HAP-1 (cell line): Measurements from ENCODE around the gene KLK13.
A peak's percentile ranks its signal among the peaks of the same experiment; 100 is the strongest.

Source experiments
- DNase-seq, 2 experiments: peaks; one replicate each; pipeline ENCODE4 v3.0.0-alpha.2; 2016 to 2020; ENCODE audit warnings: low spot score in 2 of 2
- H3K27me3 ChIP-seq: fragments of 250-450 bp; sonication (Bioruptor Pico); 2 replicates; pipeline ENCODE4 v1.5.1; 2020; ENCODE audit warnings: low read depth, mild to moderate bottlenecking, moderate library complexity
- H3K36me3 ChIP-seq: fragments of 250-450 bp; sonication (Bioruptor Pico); replicated peaks from 2 replicates; pipeline ENCODE4 v1.5.1; 2020; ENCODE audit warnings: mild to moderate bottlenecking
- H3K4me1 ChIP-seq: fragments of 250-450 bp; sonication (Bioruptor Pico); 2 replicates; pipeline ENCODE4 v1.5.1; 2020; ENCODE audit warnings: mild to moderate bottlenecking
- H3K4me3 ChIP-seq: fragments of 250-450 bp; sonication (Bioruptor Pico); 2 replicates; pipeline ENCODE4 v1.5.1; 2020; ENCODE audit warnings: mild to moderate bottlenecking, moderate library complexity
- H3K9me3 ChIP-seq: fragments of 250-450 bp; sonication (Bioruptor Pico); 2 replicates; pipeline ENCODE4 v1.5.1; 2020; ENCODE audit warnings: mild to moderate bottlenecking, moderate library complexity
- in situ Hi-C: fragments of 300-500 bp; cut with MboI; formaldehyde crosslinking; loops from 3 replicates; pipeline ENCODE4 v1.14.3; 2020; ENCODE audit warnings: low sequenced_read_pairs, inconsistent platforms, mixed read lengths

KLK13 gene

DNA sequence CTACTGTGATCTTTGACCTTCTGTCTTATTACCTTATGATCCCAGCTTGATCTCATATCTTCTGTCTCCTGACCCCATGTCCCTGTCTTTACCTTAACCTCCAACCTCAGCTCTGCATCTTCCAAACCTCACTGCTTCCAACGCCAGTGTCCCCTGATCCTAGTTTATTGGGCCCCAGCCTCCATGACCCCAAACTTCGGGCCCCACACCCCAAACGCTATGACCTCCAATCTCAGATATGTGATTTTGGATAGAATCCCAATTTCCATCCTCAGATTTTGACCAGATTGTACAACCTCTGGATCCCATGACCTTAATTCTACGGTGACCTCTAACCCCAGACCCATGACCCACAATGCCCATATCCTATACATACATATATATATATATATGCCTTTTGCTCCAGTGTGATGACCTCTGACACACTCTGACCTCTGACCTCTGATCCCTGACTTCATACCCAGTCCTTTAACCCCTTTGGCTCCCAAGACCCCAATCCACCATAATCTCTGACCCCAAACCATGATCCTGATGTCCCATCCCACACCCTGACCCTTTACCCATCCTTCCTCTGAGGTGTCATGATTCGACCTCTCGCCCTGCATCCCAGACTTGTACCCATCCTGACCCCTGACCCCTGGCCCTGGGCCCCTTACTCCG is 33.5 kb downstream of the KLK13 start:
- no peaks in the 10 kb centered on the region for H3K9me3 ChIP-seq
- no peaks in the 10 kb centered on the region for H3K36me3 ChIP-seq
- H3K27me3 ChIP-seq: peaks cover 3% of the 10 kb centered on the region; the same call in 1 of the 2 replicates
- no peaks in the 10 kb centered on the region for H3K4me1 ChIP-seq
- H3K4me3 ChIP-seq: no peak overlapping the region
- DNase-seq: no peak
- in situ Hi-C loops: no loop called here

DNA sequence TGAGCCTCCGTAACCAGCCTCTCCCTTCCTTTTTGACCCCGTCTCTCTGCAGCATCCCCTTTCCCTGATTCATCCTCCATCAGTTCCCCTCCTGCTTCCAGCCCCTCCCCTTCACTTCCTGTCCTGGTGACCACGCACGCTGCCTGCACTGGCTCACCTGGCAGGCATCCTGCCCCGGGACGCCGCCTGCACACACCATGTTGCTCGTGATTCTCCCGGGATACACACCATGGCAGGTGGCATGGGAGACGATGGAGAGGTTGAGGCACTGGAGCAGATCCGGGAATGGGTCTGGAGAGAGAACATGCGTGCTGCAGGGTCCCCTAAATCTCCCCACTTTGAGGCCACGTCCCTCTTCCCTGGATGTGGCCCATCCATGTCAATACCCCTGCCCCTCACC is 34.3 kb downstream of the KLK13 start:
- DNase-seq: no peak
- in situ Hi-C loops: no loop called here

DNA sequence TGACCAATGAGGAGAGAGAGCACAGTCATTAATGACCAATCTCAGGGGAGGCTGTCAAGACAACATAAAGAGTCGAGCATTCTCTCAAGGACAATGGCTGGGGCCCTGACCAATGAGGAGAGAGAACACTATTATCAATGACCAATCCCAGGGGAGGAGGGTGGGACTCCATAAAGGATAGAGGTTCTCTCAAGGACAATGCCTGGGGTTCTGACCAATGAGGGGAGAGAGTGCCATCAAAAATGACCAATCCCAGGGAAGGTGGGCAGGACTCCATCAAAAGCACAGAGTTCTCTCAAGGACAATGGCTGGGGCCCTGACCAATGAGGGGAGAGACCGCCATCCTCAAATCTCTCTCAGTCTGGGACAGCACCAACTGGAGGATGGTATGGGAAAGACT is 35.2 kb downstream of the KLK13 start:
- in situ Hi-C loops: no loop called here
- Histone ChIP-seq H3K4me3 (no peak overlapping the region), H3K4me1 (no peaks in the 10 kb centered on the region), H3K36me3 (no peaks in the 10 kb centered on the region), H3K27me3 (peaks cover 8% of the 10 kb centered on the region; the same call in 1 of the 2 replicates), H3K9me3 (no peaks in the 10 kb centered on the region)
- DNase-seq: no peak

More for the DNA sequence above, 34.3 kb downstream of the KLK13 start:
- Histone ChIP-seq H3K4me3 (no peak overlapping the region), H3K9me3 (no peaks in the 10 kb centered on the region), H3K36me3 (no peaks in the 10 kb centered on the region), H3K27me3 (peaks cover 5% of the 10 kb centered on the region; the same call in 1 of the 2 replicates), H3K4me1 (no peaks in the 10 kb centered on the region)

DNA sequence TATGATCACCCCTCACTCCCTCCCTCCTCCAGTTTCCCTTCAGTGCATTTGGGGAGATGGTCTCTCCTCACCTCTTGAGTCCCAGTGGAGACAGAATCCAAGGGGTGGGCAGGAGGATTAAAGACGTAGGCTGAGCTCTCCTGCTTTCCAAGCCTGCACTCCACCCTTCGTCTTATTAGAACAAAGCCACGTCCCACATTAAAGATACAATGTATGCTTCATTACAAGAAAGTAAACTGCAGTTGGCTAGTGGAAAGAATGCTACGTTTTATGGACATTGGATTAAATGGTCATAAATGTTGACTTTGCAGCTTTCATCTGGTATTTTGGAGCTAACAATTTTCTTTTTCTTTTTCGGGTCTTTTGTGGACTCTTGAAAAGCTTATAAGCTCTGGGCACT is 37.0 kb downstream of the KLK13 start:
- Histone ChIP-seq H3K36me3 (no peaks in the 10 kb centered on the region), H3K27me3 (peaks cover 5% of the 10 kb centered on the region; the same call in 1 of the 2 replicates), H3K4me3 (no peak overlapping the region), H3K9me3 (no peaks in the 10 kb centered on the region), H3K4me1 (no peaks in the 10 kb centered on the region)
- in situ Hi-C loops: no loop called here
- DNase-seq: no peak

DNA sequence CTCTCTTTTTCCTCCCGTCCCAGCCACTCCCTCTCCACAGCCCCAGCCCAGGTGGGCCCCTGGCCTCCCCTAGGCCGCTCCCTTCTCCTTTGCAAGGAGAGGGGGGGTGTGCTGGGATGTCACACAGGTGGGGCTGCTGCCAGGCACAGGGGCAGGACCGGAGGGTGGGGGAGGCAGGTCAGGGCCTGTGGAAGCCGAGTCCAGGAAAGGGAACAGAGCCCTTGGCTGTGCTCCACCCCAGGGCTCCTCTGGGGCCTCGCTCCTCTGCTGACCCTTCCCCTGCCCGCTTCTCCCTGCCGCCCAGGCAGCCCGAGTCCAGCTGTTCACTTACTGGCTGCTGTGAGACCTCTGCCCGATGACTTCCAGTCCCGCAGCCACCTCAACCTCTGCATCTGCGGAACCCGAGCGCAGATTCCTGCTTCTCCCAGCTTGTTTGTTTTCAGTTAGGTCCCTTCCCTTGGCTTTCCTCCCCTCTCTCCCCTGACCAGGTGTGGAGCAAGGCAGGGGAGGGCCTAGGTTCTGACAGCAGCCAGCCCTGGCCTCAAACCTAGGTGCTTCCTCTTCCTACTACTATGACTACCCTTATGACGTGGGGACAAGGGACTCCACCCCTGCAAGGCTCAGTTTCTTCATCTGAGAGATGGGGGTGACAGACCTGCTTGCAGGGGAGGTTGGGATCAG is 37.6 kb downstream of the KLK13 start:
- no peaks in the 10 kb centered on the region for H3K36me3 ChIP-seq
- no peak overlapping the region for H3K4me3 ChIP-seq
- in situ Hi-C loops: no loop called here
- H3K9me3 ChIP-seq: no peaks in the 10 kb centered on the region
- no peak for DNase-seq
- peaks cover 5% of the 10 kb centered on the region; the same call in 1 of the 2 replicates for H3K27me3 ChIP-seq
- no peaks in the 10 kb centered on the region for H3K4me1 ChIP-seq

DNA sequence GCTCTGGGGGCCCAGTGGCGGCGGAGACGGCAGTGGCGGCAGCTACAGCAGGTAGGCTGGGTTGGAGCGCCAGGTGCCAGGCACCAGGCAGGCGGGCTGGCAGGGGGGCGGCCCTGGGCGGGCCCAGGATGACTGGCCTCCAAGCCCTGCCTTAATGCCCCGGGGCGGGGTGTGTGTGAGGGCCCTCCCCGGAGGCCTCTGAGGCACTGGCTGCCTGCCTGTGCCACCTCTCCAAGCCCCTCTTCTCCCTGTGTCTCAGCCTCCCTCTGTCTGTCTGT is 38.4 kb downstream of the KLK13 start, which contains the start of gene KLK11:
KLK11 (minus strand) TSS at position 63 of the 278 bp plus-strand sequence. CDS start 985 bp downstream, outside the sequence.
- Histone ChIP-seq H3K36me3 (no peaks in the 10 kb centered on the region), H3K4me1 (no peaks in the 10 kb centered on the region), H3K4me3 (no peak within 1 kb of the TSS), H3K9me3 (no peaks in the 10 kb centered on the region), H3K27me3 (peaks cover 5% of the 10 kb centered on the region)
- in situ Hi-C loops: no loop called here
- no peak for DNase-seq

DNA sequence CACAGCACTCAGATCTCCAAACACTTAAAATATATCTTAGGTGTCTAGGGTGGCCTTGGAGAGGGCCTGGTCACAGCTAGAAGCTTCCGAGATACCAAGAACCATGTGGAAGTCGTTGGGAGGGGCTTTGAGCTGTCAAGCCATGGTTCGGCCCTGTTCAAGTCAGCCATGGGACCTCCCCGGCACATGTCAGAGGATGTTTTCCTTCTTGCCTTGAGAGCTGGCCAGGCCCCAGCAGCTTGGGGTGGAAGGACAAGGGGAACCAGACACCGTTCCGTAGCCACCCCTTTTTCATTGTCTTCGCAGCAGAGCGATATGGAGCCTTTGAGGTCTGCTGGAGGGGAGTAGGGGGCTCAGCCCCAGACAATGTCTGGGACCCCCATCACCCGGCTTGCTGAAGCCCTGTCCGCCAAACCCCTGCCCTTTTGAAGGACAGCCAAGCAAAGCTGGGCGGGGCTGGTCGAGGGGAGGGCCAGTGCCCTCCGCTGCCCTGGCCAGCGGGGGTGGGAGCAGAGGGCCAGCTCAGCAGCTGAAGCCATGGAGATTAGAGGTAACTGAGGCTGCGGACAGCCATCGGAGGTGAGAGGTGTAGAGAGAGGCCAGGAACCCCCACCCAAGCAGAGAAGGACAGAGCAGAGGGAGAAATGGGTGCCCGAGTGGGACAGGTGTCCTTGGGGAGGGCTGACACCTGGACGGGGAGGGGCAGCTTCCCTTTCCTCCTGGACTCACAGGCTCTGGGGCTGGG is 38.9 kb downstream of the KLK13 start:
- no peaks in the 10 kb centered on the region; the same call in 1 of the 2 replicates for H3K4me1 ChIP-seq
- no peak for DNase-seq
- in situ Hi-C loops: no loop called here
- H3K27me3 ChIP-seq: peaks cover 5% of the 10 kb centered on the region
- no peaks in the 10 kb centered on the region for H3K36me3 ChIP-seq
- H3K9me3 ChIP-seq: no peaks in the 10 kb centered on the region
- H3K4me3 ChIP-seq: no peak overlapping the region

DNA sequence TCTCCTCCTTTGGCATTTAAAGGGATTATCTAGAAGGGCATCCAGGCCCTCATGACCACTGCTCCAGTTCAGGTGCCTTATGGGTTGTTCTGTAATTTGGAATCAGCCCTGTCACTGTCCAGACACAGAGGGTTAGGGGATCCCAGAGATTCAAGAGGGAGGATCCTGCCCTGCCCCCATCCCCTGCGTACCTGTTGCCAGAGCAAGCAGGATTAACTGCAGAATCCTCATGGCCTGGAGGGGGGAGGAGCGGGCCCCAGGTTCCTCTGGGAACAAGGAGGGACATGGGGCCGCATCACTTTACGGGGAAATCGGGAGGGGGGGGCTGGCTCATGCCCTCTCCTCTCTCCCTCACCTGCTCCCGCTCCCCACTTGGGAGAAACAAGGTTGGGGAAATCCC is 39.5 kb downstream of the KLK13 start:
- Histone ChIP-seq H3K9me3 (no peaks in the 10 kb centered on the region), H3K4me3 (no peak overlapping the region), H3K36me3 (no peaks in the 10 kb centered on the region), H3K4me1 (no peaks in the 10 kb centered on the region; the same call in 1 of the 2 replicates), H3K27me3 (peaks cover 5% of the 10 kb centered on the region)
- DNase-seq: no peak
- in situ Hi-C loops: no loop called here

DNA sequence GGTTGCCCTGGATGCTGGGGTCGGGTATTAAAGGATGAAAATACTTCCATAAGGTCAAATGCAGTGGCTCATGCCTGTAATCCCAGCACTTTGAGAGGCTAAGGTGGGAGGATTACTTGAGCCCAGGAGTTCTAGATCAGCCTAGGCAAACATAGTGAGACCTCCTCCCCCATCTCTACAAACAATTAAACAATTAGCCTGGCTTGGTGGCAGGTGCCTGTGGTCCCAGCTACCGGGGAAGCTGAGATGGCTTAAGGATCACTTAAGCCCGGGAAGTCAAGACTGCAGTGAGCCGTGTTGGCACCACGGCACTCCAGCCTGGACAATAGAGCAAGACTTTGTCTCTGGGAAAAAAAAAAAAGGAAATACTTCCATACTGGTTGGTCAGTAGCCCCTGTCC is 40.0 kb downstream of the KLK13 start:
- peaks cover 5% of the 10 kb centered on the region for H3K27me3 ChIP-seq
- no peak overlapping the region for H3K4me3 ChIP-seq
- DNase-seq: no peak
- H3K9me3 ChIP-seq: no peaks in the 10 kb centered on the region
- in situ Hi-C loops: loop anchor here (5.0 kb wide), 1 partner anchor 67 kb away; no protein-coding TSS in a partner anchor
- H3K4me1 ChIP-seq: no peaks in the 10 kb centered on the region; the same call in 1 of the 2 replicates
- H3K36me3 ChIP-seq: no peaks in the 10 kb centered on the region

DNA sequence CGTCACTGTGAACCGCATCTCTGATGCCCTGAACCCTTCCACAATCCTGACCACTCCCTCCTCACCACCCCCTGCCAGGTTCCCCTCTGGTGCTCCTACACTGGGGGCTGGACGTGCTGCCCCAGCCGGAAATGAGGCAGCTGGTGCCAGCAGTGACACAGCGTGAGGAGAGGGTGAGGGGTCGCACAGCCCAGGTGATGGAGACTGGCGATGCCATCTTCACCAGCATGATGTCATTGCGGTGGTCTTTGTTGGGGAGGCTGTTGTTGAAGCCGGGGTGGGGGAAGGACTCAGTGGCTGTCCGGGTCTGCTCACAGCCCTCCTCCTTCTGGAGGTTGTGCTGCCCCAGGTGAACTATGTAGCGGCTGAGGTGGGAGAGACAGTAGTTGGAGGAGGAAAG is 40.9 kb downstream of the KLK13 start:
- no peak overlapping the region for H3K4me3 ChIP-seq
- H3K9me3 ChIP-seq: no peaks in the 10 kb centered on the region
- DNase-seq: no peak
- H3K27me3 ChIP-seq: peaks cover 11% of the 10 kb centered on the region
- no peaks in the 10 kb centered on the region; the same call in 1 of the 2 replicates for H3K4me1 ChIP-seq
- no peaks in the 10 kb centered on the region for H3K36me3 ChIP-seq
- in situ Hi-C loops: loop anchor here (5.0 kb wide), 1 partner anchor 68 kb away; no protein-coding TSS in a partner anchor

DNA sequence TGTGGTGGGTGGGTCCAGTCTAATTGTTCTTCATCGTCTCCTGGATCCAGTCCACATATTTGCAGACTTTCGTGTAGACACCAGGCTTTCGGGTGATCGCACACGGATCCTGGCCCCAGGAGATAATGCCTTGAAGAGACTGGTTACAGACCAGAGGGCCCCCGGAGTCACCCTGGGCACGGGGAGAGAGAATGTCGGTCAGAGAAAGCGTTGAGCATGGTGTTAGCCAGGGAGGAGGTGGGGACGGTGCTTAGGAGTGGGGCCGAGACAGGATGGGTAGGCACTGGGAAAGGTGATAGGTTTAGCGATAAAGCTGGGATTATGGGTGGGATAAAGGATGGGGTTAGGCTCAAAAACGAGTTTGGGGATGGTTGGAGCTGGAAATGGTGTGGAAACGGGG is 42.4 kb downstream of the KLK13 start:
- in situ Hi-C loops: loop anchor here (5.0 kb wide), 1 partner anchor 70 kb away; no protein-coding TSS in a partner anchor
- no peak overlapping the region for H3K4me3 ChIP-seq
- DNase-seq: no peak
- no peaks in the 10 kb centered on the region; the same call in 1 of the 2 replicates for H3K4me1 ChIP-seq
- H3K36me3 ChIP-seq: no peaks in the 10 kb centered on the region
- no peaks in the 10 kb centered on the region for H3K9me3 ChIP-seq
- H3K27me3 ChIP-seq: peaks cover 20% of the 10 kb centered on the region

DNA sequence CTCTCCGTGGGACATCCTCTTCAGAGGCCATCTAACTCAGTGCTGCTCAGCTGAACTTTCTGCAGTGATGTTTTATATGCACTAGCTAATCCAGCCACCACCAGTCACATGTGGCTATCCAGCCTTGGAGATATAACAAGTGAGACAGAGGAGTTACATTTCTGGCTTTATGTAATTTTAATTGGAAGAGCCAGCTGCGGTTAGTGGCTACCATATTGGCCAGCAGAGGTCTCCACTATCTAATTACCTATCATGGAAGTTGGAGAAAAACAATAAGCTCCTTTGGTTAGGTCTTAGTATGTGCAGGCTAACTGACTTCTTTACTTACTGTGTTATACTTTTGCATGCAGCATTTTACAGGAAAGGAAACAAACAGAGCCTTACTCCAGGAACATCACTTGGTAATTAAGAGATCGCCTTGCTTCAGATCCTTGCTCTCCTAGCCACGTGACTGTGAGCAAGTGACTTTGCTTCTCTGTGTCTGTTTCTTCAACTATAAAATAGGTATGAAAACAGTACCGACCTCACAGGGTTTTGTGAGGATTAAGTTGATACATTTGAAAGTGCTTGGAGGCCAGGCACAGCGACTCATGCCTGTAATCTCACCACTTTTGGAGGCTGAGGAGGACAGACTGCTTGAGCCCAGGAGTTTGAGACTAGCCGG is 43.8 kb downstream of the KLK13 start:
- in situ Hi-C loops: loop anchor here (5.0 kb wide), 1 partner anchor 71 kb away; no protein-coding TSS in a partner anchor
- Histone ChIP-seq H3K9me3 (no peaks in the 10 kb centered on the region), H3K4me3 (no peak overlapping the region), H3K36me3 (no peaks in the 10 kb centered on the region), H3K27me3 (peaks cover 25% of the 10 kb centered on the region), H3K4me1 (no peaks in the 10 kb centered on the region; the same call in 1 of the 2 replicates)
- DNase-seq: peak; percentile 58 to 73

DNA sequence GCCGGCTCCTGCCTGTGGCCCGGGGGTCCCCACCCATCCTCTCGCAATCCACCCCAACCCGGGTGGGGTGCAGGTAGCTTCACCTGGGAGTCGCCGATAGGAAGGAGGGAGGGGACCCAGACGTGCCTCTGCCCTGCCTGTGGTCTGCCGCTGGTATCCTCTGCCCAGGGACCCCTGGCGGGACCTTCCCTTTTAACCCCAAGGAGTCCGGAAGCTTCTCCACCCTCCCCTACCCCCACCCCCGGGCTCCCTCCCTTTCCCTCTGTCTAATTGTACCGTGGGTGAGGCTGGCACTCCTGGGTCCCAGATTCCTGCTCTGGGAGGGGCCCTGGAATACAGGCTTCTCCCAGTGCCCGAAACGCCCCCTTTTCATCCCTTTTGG is 45.4 kb downstream of the KLK13 start, which contains the start of gene KLK10:
KLK10 (minus strand) TSS at position 166 of the 382 bp plus-strand sequence. CDS start 579 bp downstream, outside the sequence.
- no peaks in the 10 kb centered on the region for H3K9me3 ChIP-seq
- in situ Hi-C loops: no loop called here
- DNase-seq: no peak
- H3K4me3 ChIP-seq: peak within 1 kb of the TSS; percentile 16
- H3K36me3 ChIP-seq: no peaks in the 10 kb centered on the region
- H3K27me3 ChIP-seq: peaks cover 20% of the 10 kb centered on the region
- no peaks in the 10 kb centered on the region; the same call in 1 of the 2 replicates for H3K4me1 ChIP-seq
